ENCODE data around the gene HADH.

Gene HADH

DNA sequence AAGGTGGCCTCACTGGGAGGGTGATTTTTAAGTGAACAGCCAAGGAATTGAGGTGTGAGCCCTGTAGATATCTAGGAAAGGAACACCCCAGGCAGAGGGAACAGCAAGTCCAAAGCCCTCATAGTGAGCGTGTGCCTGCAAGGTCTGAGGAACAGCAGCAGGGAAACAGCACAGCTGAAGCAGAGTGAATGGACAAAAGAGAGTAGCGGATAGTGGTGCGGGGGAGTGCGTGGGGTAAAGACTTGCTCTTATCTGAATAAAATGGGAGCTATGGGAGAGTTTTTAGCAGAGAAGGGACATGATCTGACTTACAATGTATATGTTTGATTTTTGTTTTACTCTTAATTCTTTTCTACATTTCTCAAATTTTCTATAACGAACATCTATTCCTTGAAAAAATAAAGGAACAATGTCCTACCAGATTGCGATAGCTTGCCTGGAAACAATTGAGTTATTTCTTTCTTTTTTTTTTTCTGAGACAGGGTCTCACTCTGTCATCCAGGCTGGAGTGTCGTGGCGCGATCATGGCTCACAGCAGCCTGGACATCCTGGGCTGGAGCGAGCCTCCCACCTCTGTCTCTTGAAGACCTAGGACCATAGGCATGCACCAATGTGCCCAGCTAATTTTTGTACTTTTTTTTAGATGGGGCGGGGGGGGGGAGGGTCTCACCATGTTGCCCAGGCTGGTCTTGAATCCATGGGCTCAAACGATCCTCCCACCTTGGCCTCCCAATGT lies 19.5 kb upstream of the HADH start:
- H3K9ac ChIP-seq (ENCODE audit: low read length), result no peak overlapping the region
- no peak overlapping the region for H3K4me2 ChIP-seq (ENCODE audit: low read length)
- H3K4me1 ChIP-seq (ENCODE audit: insufficient read depth, low read length, severe bottlenecking), result no peaks in the 10 kb centered on the region
- H3K36me3 ChIP-seq (ENCODE audit: insufficient read depth, low read length), result no peaks in the 10 kb centered on the region
- TF ChIP-seq, protein P1, sequence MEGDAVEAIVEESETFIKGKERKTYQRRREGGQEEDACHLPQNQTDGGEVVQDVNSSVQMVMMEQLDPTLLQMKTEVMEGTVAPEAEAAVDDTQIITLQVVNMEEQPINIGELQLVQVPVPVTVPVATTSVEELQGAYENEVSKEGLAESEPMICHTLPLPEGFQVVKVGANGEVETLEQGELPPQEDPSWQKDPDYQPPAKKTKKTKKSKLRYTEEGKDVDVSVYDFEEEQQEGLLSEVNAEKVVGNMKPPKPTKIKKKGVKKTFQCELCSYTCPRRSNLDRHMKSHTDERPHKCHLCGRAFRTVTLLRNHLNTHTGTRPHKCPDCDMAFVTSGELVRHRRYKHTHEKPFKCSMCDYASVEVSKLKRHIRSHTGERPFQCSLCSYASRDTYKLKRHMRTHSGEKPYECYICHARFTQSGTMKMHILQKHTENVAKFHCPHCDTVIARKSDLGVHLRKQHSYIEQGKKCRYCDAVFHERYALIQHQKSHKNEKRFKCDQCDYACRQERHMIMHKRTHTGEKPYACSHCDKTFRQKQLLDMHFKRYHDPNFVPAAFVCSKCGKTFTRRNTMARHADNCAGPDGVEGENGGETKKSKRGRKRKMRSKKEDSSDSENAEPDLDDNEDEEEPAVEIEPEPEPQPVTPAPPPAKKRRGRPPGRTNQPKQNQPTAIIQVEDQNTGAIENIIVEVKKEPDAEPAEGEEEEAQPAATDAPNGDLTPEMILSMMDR (IDR thresholded peaks at IDR 0.05; ENCODE audit: low read length), result no peak
- no peak for TF ChIP-seq EZH2 (IDR thresholded peaks at IDR 0.05; ENCODE audit: borderline replicate concordance, low read length)
- H3K4me3 ChIP-seq (ENCODE audit: low read depth, low read length, poor library complexity, severe bottlenecking), result no peak overlapping the region
- H3K27me3 ChIP-seq (ENCODE audit: insufficient read depth, low read length), result no peaks in the 10 kb centered on the region
- no peaks in the 10 kb centered on the region for H3K9me2 ChIP-seq (ENCODE audit: low read depth, low read length)
- no peaks in the 10 kb centered on the region for H3F3A ChIP-seq (ENCODE audit: insufficient read depth, low read length)
- no peak overlapping the region for H3K27ac ChIP-seq (ENCODE audit: low read depth, low read length, poor library complexity, severe bottlenecking)
- H3K79me2 ChIP-seq (ENCODE audit: insufficient read depth, low read length), result no peaks in the 10 kb centered on the region
- no peak overlapping the region for H2AFZ ChIP-seq (ENCODE audit: low read length)
- H3K9me3 ChIP-seq (ENCODE audit: low read length), result no peaks in the 10 kb centered on the region
- H4K20me1 ChIP-seq (ENCODE audit: insufficient read depth, low read length), result no peaks in the 10 kb centered on the region

DNA sequence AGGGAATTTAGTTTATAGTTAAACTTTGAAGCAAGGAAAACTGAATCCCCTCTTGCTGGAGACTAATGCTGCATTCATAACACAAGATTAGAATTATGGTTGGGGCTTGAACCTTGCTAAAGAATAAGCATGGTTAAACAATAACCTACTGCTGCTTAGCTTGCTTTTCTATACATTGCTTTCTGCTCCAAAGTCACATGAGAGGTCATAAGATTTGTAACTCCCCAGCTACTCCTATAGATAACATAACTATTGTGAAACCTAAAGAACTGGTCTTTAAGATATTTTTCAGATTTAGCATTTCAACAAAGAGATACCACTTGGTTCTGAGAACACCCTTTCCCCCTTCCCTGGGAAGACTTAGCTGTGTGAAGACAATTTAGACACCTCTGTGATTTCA lies 17.1 kb upstream of the HADH start:
- H3K27ac ChIP-seq (ENCODE audit: low read depth, low read length, poor library complexity, severe bottlenecking), result no peak overlapping the region
- H3K79me2 ChIP-seq (ENCODE audit: insufficient read depth, low read length), result no peaks in the 10 kb centered on the region
- H3K9me3 ChIP-seq (ENCODE audit: low read length), result no peaks in the 10 kb centered on the region
- no peaks in the 10 kb centered on the region for H4K20me1 ChIP-seq (ENCODE audit: insufficient read depth, low read length)
- no peaks in the 10 kb centered on the region for H3K27me3 ChIP-seq (ENCODE audit: insufficient read depth, low read length)
- TF ChIP-seq EZH2 (IDR thresholded peaks at IDR 0.05; ENCODE audit: borderline replicate concordance, low read length), result no peak
- TF ChIP-seq, protein P1 (IDR thresholded peaks at IDR 0.05; ENCODE audit: low read length), result no peak
- no peak overlapping the region for H3K4me3 ChIP-seq (ENCODE audit: low read depth, low read length, poor library complexity, severe bottlenecking)
- no peak overlapping the region for H3K4me2 ChIP-seq (ENCODE audit: low read length)
- no peak overlapping the region for H3K9ac ChIP-seq (ENCODE audit: low read length)
- no peaks in the 10 kb centered on the region for H3K9me2 ChIP-seq (ENCODE audit: low read depth, low read length)
- no peak overlapping the region for H2AFZ ChIP-seq (ENCODE audit: low read length)
- H3F3A ChIP-seq (ENCODE audit: insufficient read depth, low read length), result no peaks in the 10 kb centered on the region
- H3K36me3 ChIP-seq (ENCODE audit: insufficient read depth, low read length), result no peaks in the 10 kb centered on the region
- no peaks in the 10 kb centered on the region for H3K4me1 ChIP-seq (ENCODE audit: insufficient read depth, low read length, severe bottlenecking)

DNA sequence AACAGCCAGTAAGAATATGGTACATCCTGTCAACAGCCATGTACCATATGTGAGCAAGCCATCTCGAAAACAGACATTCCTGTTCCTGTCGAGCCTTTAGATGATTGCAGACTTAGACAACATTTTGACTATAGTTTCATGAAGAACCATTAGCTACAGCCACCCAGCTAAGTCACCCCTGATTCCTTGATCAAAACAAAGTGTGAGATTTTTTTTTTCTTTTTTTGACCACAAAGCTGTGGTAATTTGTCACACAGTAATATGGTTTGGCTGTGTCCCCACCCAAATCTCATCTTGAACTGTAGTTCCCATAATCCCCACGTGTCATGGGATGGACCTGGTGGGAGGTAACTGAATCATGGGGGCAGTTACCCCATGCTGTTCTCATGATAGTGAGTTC lies 15.2 kb upstream of the HADH start:
- H3K9me2 ChIP-seq (ENCODE audit: low read depth, low read length), result no peaks in the 10 kb centered on the region
- H3K9ac ChIP-seq (ENCODE audit: low read length), result no peak overlapping the region
- H3K36me3 ChIP-seq (ENCODE audit: insufficient read depth, low read length), result no peaks in the 10 kb centered on the region
- no peak overlapping the region for H3K4me3 ChIP-seq (ENCODE audit: low read depth, low read length, poor library complexity, severe bottlenecking)
- H3K4me2 ChIP-seq (ENCODE audit: low read length), result no peak overlapping the region
- no peaks in the 10 kb centered on the region for H3F3A ChIP-seq (ENCODE audit: insufficient read depth, low read length)
- no peaks in the 10 kb centered on the region for H3K9me3 ChIP-seq (ENCODE audit: low read length)
- no peak overlapping the region for H3K27ac ChIP-seq (ENCODE audit: low read depth, low read length, poor library complexity, severe bottlenecking)
- TF ChIP-seq, protein P1 (IDR thresholded peaks at IDR 0.05; ENCODE audit: low read length), result no peak
- TF ChIP-seq EZH2 (IDR thresholded peaks at IDR 0.05; ENCODE audit: borderline replicate concordance, low read length), result no peak
- H2AFZ ChIP-seq (ENCODE audit: low read length), result no peak overlapping the region
- no peaks in the 10 kb centered on the region for H3K27me3 ChIP-seq (ENCODE audit: insufficient read depth, low read length)
- no peaks in the 10 kb centered on the region for H3K4me1 ChIP-seq (ENCODE audit: insufficient read depth, low read length, severe bottlenecking)
- H4K20me1 ChIP-seq (ENCODE audit: insufficient read depth, low read length), result no peaks in the 10 kb centered on the region
- no peaks in the 10 kb centered on the region for H3K79me2 ChIP-seq (ENCODE audit: insufficient read depth, low read length)
